GM18873 (cell line): ENCODE results near the gene NTM.

Source experiments
- ATAC-seq: cut with Tn5 transposase; IDR thresholded peaks from one replicate; pipeline ENCODE4 v1.9.1; 2021; ENCODE audit warnings: mild to moderate bottlenecking, moderate library complexity, moderate number of reproducible peaks; ENCODE audit not compliant: unreplicated experiment, low FRiP score

NTM gene

DNA sequence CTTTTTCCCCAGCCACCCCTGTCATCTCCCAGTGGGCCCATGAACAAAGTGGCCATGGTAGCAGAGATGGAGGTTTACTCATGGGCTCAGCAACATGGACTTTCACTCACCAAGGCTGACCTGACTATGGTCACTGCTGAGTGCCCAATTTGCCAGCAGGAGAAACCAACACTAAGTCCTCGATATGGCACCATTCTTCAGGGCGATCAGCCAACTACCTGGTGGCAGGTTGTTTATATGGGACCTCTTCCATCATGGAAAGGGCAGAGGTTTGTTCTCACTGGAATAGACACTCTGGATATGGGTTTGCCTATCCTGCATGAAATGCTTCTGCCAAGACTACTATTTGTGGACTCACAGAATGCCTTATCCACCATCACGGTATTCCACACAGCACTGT, 1009.1 kb downstream of the NTM start:
- ATAC-seq, result no peak
